ENCODE results near the gene PRKACB.

PRKACB gene

GRCh38 chr1:84164567-84165021 is 20.5 kb downstream of the PRKACB start:
- no peaks in the 10 kb centered on the region for H3K36me3 ChIP-seq (ENCODE audit: insufficient read depth, low read length)
- no peaks in the 10 kb centered on the region for H3K27me3 ChIP-seq (ENCODE audit: insufficient read depth, low read length)
- H3K4me1 ChIP-seq (ENCODE audit: insufficient read depth, low read length): no peaks in the 10 kb centered on the region
- no peak overlapping the region for H3K4me3 ChIP-seq (ENCODE audit: low read length)
- H2AFZ ChIP-seq (ENCODE audit: low read depth, low read length): no peak overlapping the region
- H3K9me3 ChIP-seq (ENCODE audit: low read length): no peaks in the 10 kb centered on the region

GRCh38 chr1:84165601-84166000 is 21.5 kb downstream of the PRKACB start:
- no peak overlapping the region for H3K4me3 ChIP-seq (ENCODE audit: low read length)
- H3K27me3 ChIP-seq (ENCODE audit: insufficient read depth, low read length): no peaks in the 10 kb centered on the region
- no peaks in the 10 kb centered on the region for H3K36me3 ChIP-seq (ENCODE audit: insufficient read depth, low read length)
- H3K4me1 ChIP-seq (ENCODE audit: insufficient read depth, low read length): no peaks in the 10 kb centered on the region
- no peaks in the 10 kb centered on the region for H3K9me3 ChIP-seq (ENCODE audit: low read length)
- H2AFZ ChIP-seq (ENCODE audit: low read depth, low read length): no peak overlapping the region

DNA sequence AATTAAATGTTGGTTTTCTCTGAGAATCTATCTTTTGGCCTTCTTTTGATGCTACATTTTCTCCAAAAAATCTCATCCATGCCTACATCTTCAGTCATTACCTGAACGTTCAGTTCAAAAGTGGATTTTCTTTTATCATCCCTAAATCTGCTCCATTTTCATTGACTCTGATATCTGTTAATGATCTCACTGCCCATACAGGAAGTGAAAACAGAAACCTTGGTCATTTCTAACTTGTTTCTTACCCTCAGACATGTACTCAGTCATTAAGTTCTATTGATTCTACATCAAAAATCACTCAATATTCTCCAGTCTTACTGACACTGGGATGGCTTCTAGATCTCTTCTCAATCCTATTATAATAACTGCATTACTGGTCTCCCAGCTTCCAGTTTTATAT is 22.7 kb downstream of the PRKACB start:
- no peak overlapping the region for H2AFZ ChIP-seq (ENCODE audit: low read depth, low read length)
- no peaks in the 10 kb centered on the region for H3K36me3 ChIP-seq (ENCODE audit: insufficient read depth, low read length)
- H3K9me3 ChIP-seq (ENCODE audit: low read length): no peaks in the 10 kb centered on the region
- H3K4me3 ChIP-seq (ENCODE audit: low read length): no peak overlapping the region
- no peaks in the 10 kb centered on the region for H3K4me1 ChIP-seq (ENCODE audit: insufficient read depth, low read length)
- H3K27me3 ChIP-seq (ENCODE audit: insufficient read depth, low read length): no peaks in the 10 kb centered on the region

- Histone ChIP-seq H3K9me3 (ENCODE audit: low read length) (no peaks in the 10 kb centered on the region), H2AFZ (ENCODE audit: low read depth, low read length) (no peak overlapping the region), H3K4me1 (ENCODE audit: insufficient read depth, low read length) (peaks cover under 1% of the 10 kb centered on the region), H3K4me3 (ENCODE audit: low read length) (no peak overlapping the region), H3K27me3 (ENCODE audit: insufficient read depth, low read length) (no peaks in the 10 kb centered on the region), H3K36me3 (ENCODE audit: insufficient read depth, low read length) (no peaks in the 10 kb centered on the region)
These were observed 24.7 kb downstream of the PRKACB start for GRCh38 chr1:84168783-84169182.

GRCh38 chr1:84170171-84170570 is 26.1 kb downstream of the PRKACB start:
- Histone ChIP-seq H3K4me3 (ENCODE audit: low read length) (no peak overlapping the region), H3K27me3 (ENCODE audit: insufficient read depth, low read length) (no peaks in the 10 kb centered on the region), H3K9me3 (ENCODE audit: low read length) (no peaks in the 10 kb centered on the region), H3K36me3 (ENCODE audit: insufficient read depth, low read length) (no peaks in the 10 kb centered on the region), H2AFZ (ENCODE audit: low read depth, low read length) (no peak overlapping the region), H3K4me1 (ENCODE audit: insufficient read depth, low read length) (peaks cover 6% of the 10 kb centered on the region)

- Histone ChIP-seq H3K4me1 (ENCODE audit: insufficient read depth, low read length) (peaks cover 6% of the 10 kb centered on the region), H3K36me3 (ENCODE audit: insufficient read depth, low read length) (no peaks in the 10 kb centered on the region), H3K27me3 (ENCODE audit: insufficient read depth, low read length) (no peaks in the 10 kb centered on the region), H2AFZ (ENCODE audit: low read depth, low read length) (no peak overlapping the region), H3K9me3 (ENCODE audit: low read length) (no peaks in the 10 kb centered on the region), H3K4me3 (ENCODE audit: low read length) (no peak overlapping the region)
These were observed 27.4 kb downstream of the PRKACB start for GRCh38 chr1:84171481-84171880.

DNA sequence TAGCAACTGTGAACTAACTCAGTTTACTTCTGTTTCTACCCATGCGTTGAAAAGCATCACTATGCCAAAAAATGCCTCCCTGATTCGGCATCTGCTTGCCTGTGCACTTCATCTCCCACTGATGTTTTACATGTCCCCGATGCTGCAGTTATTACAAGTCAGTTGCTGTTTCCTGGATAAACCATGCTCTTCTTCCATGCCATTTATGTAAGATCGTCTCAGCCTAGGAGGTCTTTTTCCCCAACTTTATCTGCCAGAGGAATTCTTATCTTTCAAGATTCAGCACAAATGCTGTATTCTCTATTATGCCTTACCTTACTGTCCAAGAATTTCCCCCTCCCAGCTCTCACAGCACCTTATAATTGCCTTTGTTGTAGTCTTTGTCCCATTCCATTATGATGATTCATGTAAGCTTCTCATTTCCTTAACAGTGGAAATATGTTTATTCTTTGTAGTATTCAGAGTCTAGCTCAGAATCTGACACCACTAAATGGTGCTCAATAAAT is 30.0 kb downstream of the PRKACB start:
- H3K27me3 ChIP-seq (ENCODE audit: insufficient read depth, low read length): no peaks in the 10 kb centered on the region
- no peaks in the 10 kb centered on the region for H3K9me3 ChIP-seq (ENCODE audit: low read length)
- peaks cover 6% of the 10 kb centered on the region for H3K4me1 ChIP-seq (ENCODE audit: insufficient read depth, low read length)
- no peak overlapping the region for H2AFZ ChIP-seq (ENCODE audit: low read depth, low read length)
- H3K4me3 ChIP-seq (ENCODE audit: low read length): no peak overlapping the region
- H3K36me3 ChIP-seq (ENCODE audit: insufficient read depth, low read length): no peaks in the 10 kb centered on the region

- no peaks in the 10 kb centered on the region for H3K27me3 ChIP-seq (ENCODE audit: insufficient read depth, low read length)
- H3K36me3 ChIP-seq (ENCODE audit: insufficient read depth, low read length): no peaks in the 10 kb centered on the region
- H3K9me3 ChIP-seq (ENCODE audit: low read length): no peaks in the 10 kb centered on the region
- H3K4me1 ChIP-seq (ENCODE audit: insufficient read depth, low read length): no peaks in the 10 kb centered on the region
- H3K4me3 ChIP-seq (ENCODE audit: low read length): no peak overlapping the region
- H2AFZ ChIP-seq (ENCODE audit: low read depth, low read length): no peak overlapping the region
These were observed 37.4 kb downstream of the PRKACB start for GRCh38 chr1:84181350-84182005.

DNA sequence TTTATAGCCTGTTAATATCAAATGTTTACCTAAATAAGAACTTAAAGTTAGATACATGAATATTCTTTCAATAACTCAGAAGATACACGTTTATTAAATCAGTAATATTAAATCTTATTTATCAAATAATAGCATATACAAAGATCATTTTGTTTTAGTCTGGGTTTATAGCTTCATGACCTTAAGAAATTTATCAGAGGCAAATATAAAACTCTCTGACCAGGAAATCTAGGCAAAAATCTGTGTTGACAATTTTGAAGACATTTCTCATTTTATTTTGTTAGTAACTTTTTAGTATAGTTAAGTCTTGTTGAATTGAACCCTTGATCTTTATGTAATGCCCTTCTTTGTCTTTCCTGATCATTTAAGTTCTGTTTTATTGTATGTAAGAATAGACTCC is 46.4 kb downstream of the PRKACB start:
- no peaks in the 10 kb centered on the region for H3K4me1 ChIP-seq (ENCODE audit: insufficient read depth, low read length)
- no peak overlapping the region for H2AFZ ChIP-seq (ENCODE audit: low read depth, low read length)
- peaks cover 6% of the 10 kb centered on the region for H3K36me3 ChIP-seq (ENCODE audit: insufficient read depth, low read length)
- no peak overlapping the region for H3K4me3 ChIP-seq (ENCODE audit: low read length)
- H3K9me3 ChIP-seq (ENCODE audit: low read length): peaks cover 5% of the 10 kb centered on the region
- no peaks in the 10 kb centered on the region for H3K27me3 ChIP-seq (ENCODE audit: insufficient read depth, low read length)

- no peak overlapping the region for H3K4me3 ChIP-seq (ENCODE audit: low read length)
- H3K9me3 ChIP-seq (ENCODE audit: low read length): peaks cover 5% of the 10 kb centered on the region
- no peaks in the 10 kb centered on the region for H3K4me1 ChIP-seq (ENCODE audit: insufficient read depth, low read length)
- no peaks in the 10 kb centered on the region for H3K27me3 ChIP-seq (ENCODE audit: insufficient read depth, low read length)
- H3K36me3 ChIP-seq (ENCODE audit: insufficient read depth, low read length): peaks cover 9% of the 10 kb centered on the region
- no peak overlapping the region for H2AFZ ChIP-seq (ENCODE audit: low read depth, low read length)
These were observed 48.6 kb downstream of the PRKACB start for GRCh38 chr1:84192681-84193080.

GRCh38 chr1:84198832-84199231 is 54.8 kb downstream of the PRKACB start:
- Histone ChIP-seq H3K9me3 (ENCODE audit: low read length) (no peaks in the 10 kb centered on the region), H3K36me3 (ENCODE audit: insufficient read depth, low read length) (peaks cover 8% of the 10 kb centered on the region), H3K27me3 (ENCODE audit: insufficient read depth, low read length) (no peaks in the 10 kb centered on the region), H3K4me1 (ENCODE audit: insufficient read depth, low read length) (peaks cover 7% of the 10 kb centered on the region), H2AFZ (ENCODE audit: low read depth, low read length) (no peak overlapping the region), H3K4me3 (ENCODE audit: low read length) (no peak overlapping the region)

DNA sequence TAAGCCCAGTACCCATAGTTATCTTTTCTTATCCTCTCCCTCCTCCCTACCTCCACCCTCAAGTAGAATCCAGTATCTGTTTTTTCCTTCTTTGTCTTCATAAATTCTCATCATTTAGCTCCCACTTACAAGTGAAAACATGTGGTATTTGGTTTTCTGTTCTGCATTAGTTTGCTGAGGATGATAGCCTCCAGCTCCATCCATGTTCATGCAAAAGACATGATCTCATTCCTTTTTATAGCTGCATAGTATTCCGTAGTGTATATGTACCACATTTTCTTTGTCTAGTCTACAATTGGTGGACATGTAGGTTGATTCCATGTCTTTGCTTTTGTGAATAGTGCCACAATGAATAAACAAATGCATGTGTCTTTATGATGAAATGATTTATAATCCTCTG is 55.2 kb downstream of the PRKACB start:
- no peaks in the 10 kb centered on the region for H3K27me3 ChIP-seq (ENCODE audit: insufficient read depth, low read length)
- H3K36me3 ChIP-seq (ENCODE audit: insufficient read depth, low read length): peaks cover 8% of the 10 kb centered on the region
- no peak overlapping the region for H2AFZ ChIP-seq (ENCODE audit: low read depth, low read length)
- H3K4me3 ChIP-seq (ENCODE audit: low read length): no peak overlapping the region
- H3K9me3 ChIP-seq (ENCODE audit: low read length): no peaks in the 10 kb centered on the region
- H3K4me1 ChIP-seq (ENCODE audit: insufficient read depth, low read length): peaks cover 7% of the 10 kb centered on the region

GRCh38 chr1:84202126-84202525 is 58.1 kb downstream of the PRKACB start:
- H3K4me3 ChIP-seq (ENCODE audit: low read length): no peak overlapping the region

DNA sequence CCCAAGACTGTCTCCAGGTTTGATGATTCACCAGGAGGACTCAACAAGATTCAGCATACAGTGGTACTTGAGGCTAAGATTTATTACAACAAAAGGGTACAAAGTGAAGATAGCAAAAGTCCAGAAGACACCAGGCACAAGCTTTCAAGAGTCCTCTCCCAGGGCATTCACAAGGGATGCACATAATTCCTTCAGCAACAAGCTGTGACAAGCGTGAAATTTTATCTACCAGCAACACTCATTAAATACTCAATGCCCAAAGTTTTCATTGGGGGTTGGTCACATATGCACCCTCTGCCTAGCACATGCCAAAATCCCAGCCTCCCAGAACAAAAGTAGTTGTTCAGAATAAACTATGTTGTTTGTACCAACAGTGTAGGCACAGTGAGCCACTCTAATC is 62.3 kb downstream of the PRKACB start:
- peaks cover 3% of the 10 kb centered on the region for H3K36me3 ChIP-seq (ENCODE audit: insufficient read depth, low read length)
- H2AFZ ChIP-seq (ENCODE audit: low read depth, low read length): no peak overlapping the region
- H3K4me3 ChIP-seq (ENCODE audit: low read length): no peak overlapping the region
- H3K27me3 ChIP-seq (ENCODE audit: insufficient read depth, low read length): no peaks in the 10 kb centered on the region
- H3K4me1 ChIP-seq (ENCODE audit: insufficient read depth, low read length): peaks cover 9% of the 10 kb centered on the region
- no peaks in the 10 kb centered on the region for H3K9me3 ChIP-seq (ENCODE audit: low read length)

More at GRCh38 chr1:84202126-84202525, 58.1 kb downstream of the PRKACB start:
- Histone ChIP-seq H3K9me3 (ENCODE audit: low read length) (no peaks in the 10 kb centered on the region), H3K36me3 (ENCODE audit: insufficient read depth, low read length) (peaks cover 6% of the 10 kb centered on the region), H2AFZ (ENCODE audit: low read depth, low read length) (no peak overlapping the region), H3K27me3 (ENCODE audit: insufficient read depth, low read length) (no peaks in the 10 kb centered on the region), H3K4me1 (ENCODE audit: insufficient read depth, low read length) (peaks cover 9% of the 10 kb centered on the region)

All from neuron (in vitro differentiated cells).